Left lung (tissue), 10 donors: ENCODE measurements around the gene EZH1. TPM values are rescaled to one million over a fixed set of nuclear protein-coding genes. Genes with fewer than 3 reads are reported as not detected.

ENCODE experiments used
- ATAC-seq: fragments of 200-7000 bp; cut with Tn5 transposase; one replicate; pipeline ENCODE4 v1.9.1; 2020; ENCODE audit warnings: moderate library complexity
- DNase-seq, 4 donors: peaks; one replicate each; pipeline ENCODE4 v3.0.0-alpha.2; 2013 to 2020
- H3K27ac ChIP-seq, 2 donors: fragments of 200-600 bp; sonication (generic) in 1 of 2; one replicate each; pipeline versions ENCODE4 v1.5.0 to v1.8.0; 2020 to 2021
- H3K27me3 ChIP-seq, 2 donors: fragments of 200-600 bp; sonication (generic) in 1 of 2; one replicate each; pipeline versions ENCODE4 v1.5.0 to v1.8.0; 2020 to 2021
- H3K36me3 ChIP-seq, 2 donors: fragments of 200-600 bp; sonication (generic) in 1 of 2; one replicate each; pipeline versions ENCODE4 v1.5.0 to v1.8.0; 2020 to 2021
- H3K4me1 ChIP-seq, 2 donors: fragments of 200-600 bp; one replicate each; pipeline ENCODE4 v1.8.0; 2021
- H3K4me3 ChIP-seq, 2 donors: fragments of 200-600 bp; sonication (generic) in 1 of 2; one replicate each; pipeline versions ENCODE4 v1.5.0 to v1.8.0; 2020 to 2021; ENCODE audit warnings: mild to moderate bottlenecking in 1 of 2
- H3K9me3 ChIP-seq, 2 donors: fragments of 200-600 bp; sonication (generic) in 1 of 2; one replicate each; pipeline versions ENCODE4 v1.5.0 to v1.8.0; 2020 to 2021
- CTCF ChIP-seq, 2 donors: fragments of 200-600 bp; sonication (generic) in 1 of 2; IDR thresholded peaks; one replicate each; pipeline versions ENCODE4 v1.5.0 to v1.8.0; 2021; ENCODE audit warnings: antibody characterized with exemption in 2 of 2
- intact Hi-C, 2 donors: fragments of 100-400 bp; cut with DNase I; formaldehyde crosslinking; loops; one replicate each; pipeline versions ENCODE4 v1.11.2 to v1.14.2; 2022
- polyA plus RNA-seq, 6 donors: library from polyadenylated mRNA; unstranded; fragments of 120-200 nt; gene quantifications; one replicate each; pipeline ENCODE4 v1.2.1, GENCODE V29; 2013; ENCODE audit not compliant: insufficient read length in 6 of 6
- total RNA-seq, 2 donors: library from RNA; stranded (reverse); fragmentation: NEBNext Ultra II Directional; extraction: Animal tissue kit (Norgen Biotek cat#: 25700); gene quantifications; one replicate each; pipeline ENCODE4 v1.2.1, GENCODE V29; 2021
- donor health status: DM: no; HTN: yes; CAD: no.
- donor health status: DM: no; HTN: no; CAD: no.

Gene EZH1
- total and polyA plus RNA-seq, 8 donors: 31.5 to 45.9 (median 36.8) TPM

- no peak overlapping the region for H3K27ac ChIP-seq
- H3K36me3 ChIP-seq: peaks cover 0 to 23% of the 10 kb centered on the region in 2 donors
- intact Hi-C loops: no loop called here
- no peaks in the 10 kb centered on the region for H3K9me3 ChIP-seq
- H3K27me3 ChIP-seq: no peaks in the 10 kb centered on the region
- DNase-seq (no peak), ATAC-seq (no peak)
- no peak for TF ChIP-seq CTCF (IDR thresholded peaks at IDR 0.05)
- H3K4me3 ChIP-seq: no peak overlapping the region
- H3K4me1 ChIP-seq: no peaks in the 10 kb centered on the region
These were observed 53.8 kb downstream of the EZH1 start for GRCh38 chr17:42691021-42691545.

GRCh38 chr17:42690596-42690995 is 54.2 kb downstream of the EZH1 start:
- DNase-seq (no peak), ATAC-seq (no peak)
- H3K4me3 ChIP-seq: no peak overlapping the region
- H3K9me3 ChIP-seq: no peaks in the 10 kb centered on the region
- H3K36me3 ChIP-seq: peaks cover 0 to 19% of the 10 kb centered on the region in 2 donors
- intact Hi-C loops: no loop called here
- H3K27me3 ChIP-seq: no peaks in the 10 kb centered on the region
- H3K27ac ChIP-seq: no peak overlapping the region
- H3K4me1 ChIP-seq: no peaks in the 10 kb centered on the region
- TF ChIP-seq CTCF (IDR thresholded peaks at IDR 0.05): no peak

- Histone ChIP-seq H3K27me3 (peaks cover 0 to 18% of the 10 kb centered on the region in 2 donors), H3K4me3 (no peak overlapping the region), H3K9me3 (no peaks in the 10 kb centered on the region), H3K4me1 (peaks cover 11 to 13% of the 10 kb centered on the region in 2 donors), H3K36me3 (peaks cover 0 to 10% of the 10 kb centered on the region in 2 donors), H3K27ac (no peak overlapping the region)
- TF ChIP-seq CTCF (IDR thresholded peaks at IDR 0.05): no peak
- ATAC-seq: no peak
- no peak for DNase-seq
- intact Hi-C loops: no loop called here
These were observed 57.0 kb downstream of the EZH1 start for GRCh38 chr17:42687707-42688320.

GRCh38 chr17:42686520-42687128 is 58.2 kb downstream of the EZH1 start:
- Histone ChIP-seq H3K27ac (no peak overlapping the region), H3K4me1 (peaks cover 20 to 25% of the 10 kb centered on the region in 2 donors), H3K36me3 (peaks cover 0 to 6% of the 10 kb centered on the region in 2 donors), H3K9me3 (no peaks in the 10 kb centered on the region), H3K4me3 (no peak overlapping the region), H3K27me3 (peaks cover 0 to 30% of the 10 kb centered on the region in 2 donors)
- ATAC-seq: no peak
- TF ChIP-seq CTCF (IDR thresholded peaks at IDR 0.05): no peak
- no peak for DNase-seq
- intact Hi-C loops: no loop called here

GRCh38 chr17:42685831-42686230 is 59.0 kb downstream of the EZH1 start:
- Histone ChIP-seq H3K9me3 (no peaks in the 10 kb centered on the region), H3K4me3 (no peak overlapping the region), H3K27me3 (peaks cover 0 to 33% of the 10 kb centered on the region in 2 donors), H3K27ac (no peak overlapping the region), H3K4me1 (peaks cover 20 to 30% of the 10 kb centered on the region in 2 donors), H3K36me3 (peaks cover 0 to 1% of the 10 kb centered on the region in 2 donors)
- no peak for TF ChIP-seq CTCF (IDR thresholded peaks at IDR 0.05)
- DNase-seq (peak in 1 of 4 donors; percentile 3), ATAC-seq (no peak)
- intact Hi-C loops: no loop called here
